Myocyte (in vitro differentiated cells): ENCODE data around the gene HS3ST2. TPM values are rescaled to one million over a fixed set of nuclear protein-coding genes. Genes with fewer than 3 reads are reported as not detected.
A peak's percentile ranks its signal among the peaks of the same experiment; 100 is the strongest.
"Not testable (repeated sequence)": the region's sequence is repeated elsewhere in the genome, so short reads cannot be mapped to it uniquely, and the experiment has no call there.

Experiments
- DNase-seq: peaks from one replicate; pipeline ENCODE4 v3.0.0-alpha.2; 2012; ENCODE audit warnings: low read depth
- total RNA-seq: library from RNA; depleted of rRNA; stranded (reverse); fragments of >200 nt; gene quantifications from 2 replicates; pipeline ENCODE4 v1.2.3, GENCODE V29; 2014

HS3ST2 gene
- total RNA-seq, 1 donor from 2014 or later, result not detected

DNA sequence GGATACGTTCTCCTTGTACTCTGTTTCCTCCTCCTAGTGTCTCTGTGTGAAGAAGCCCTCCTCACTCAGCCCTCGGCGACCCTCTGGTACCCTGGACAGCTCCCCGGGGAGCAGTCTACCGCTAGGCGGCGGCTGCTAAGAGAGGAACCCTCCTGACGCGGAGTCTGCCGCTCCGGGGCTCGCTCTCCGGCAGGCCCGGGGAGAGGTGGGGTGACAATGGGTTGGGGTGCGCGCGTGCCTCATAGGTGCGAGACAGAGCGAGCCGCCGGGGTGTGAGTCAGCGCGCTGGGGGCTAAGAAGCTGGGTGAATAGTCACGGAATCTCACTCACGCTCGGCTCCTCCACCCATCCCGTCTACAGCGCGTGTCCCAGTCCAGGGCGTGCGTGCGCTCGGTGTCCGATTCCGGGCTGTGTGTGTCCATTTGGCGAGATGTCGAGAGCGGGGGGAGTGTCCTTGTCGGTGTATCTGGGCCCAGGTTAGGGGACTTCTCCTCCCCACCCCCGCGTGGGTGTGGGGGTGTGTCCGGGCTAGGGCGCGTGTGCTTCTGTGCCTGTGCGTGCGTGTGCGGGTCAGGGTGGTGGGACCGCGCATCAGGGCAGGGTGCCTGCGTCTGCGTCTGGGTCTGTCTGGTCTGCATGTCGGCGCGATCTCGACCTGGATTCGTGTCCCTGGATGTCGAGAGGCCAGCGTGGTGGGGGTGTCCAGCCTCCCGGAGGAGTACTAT is 577 bp upstream of the HS3ST2 start:
- DNase-seq, result peak; percentile 13

DNA sequence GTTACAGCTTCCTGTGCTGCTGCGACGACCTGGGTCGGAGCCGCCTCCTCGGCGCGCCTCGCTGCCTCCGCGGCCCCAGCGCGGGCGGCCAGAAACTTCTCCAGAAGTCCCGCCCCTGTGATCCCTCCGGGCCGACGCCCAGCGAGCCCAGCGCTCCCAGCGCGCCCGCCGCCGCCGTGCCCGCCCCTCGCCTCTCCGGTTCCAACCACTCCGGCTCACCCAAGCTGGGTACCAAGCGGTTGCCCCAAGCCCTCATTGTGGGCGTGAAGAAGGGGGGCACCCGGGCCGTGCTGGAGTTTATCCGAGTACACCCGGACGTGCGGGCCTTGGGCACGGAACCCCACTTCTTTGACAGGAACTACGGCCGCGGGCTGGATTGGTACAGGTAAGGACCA is 746 bp downstream of the HS3ST2 start:
- no peak for DNase-seq

GRCh38 chr16:22815863-22816262 is 1.9 kb downstream of the HS3ST2 start:
- no peak for DNase-seq

GRCh38 chr16:22816475-22816874 is 2.5 kb downstream of the HS3ST2 start:
- no peak for DNase-seq

GRCh38 chr16:22818736-22819135 is 4.8 kb downstream of the HS3ST2 start:
- not testable (repeated sequence) for DNase-seq

DNA sequence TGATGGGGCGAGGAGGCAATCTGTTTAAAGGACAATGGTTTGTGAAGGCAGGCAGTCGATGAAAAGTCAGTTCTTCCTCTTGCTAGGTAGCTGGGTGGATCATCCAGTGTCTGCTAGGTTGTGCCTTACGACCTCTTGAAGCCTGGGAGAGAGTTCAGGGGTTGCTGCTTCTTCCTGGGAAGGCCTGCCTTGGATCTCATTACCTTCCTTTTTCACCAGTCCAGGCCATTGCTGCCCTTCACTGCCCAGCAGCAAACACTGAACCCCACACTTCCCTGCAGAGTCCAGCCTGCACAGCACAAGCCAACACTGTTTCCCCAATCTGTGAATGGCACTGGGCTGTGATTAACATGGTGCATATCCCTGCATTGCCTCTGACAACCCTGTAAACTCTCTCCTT is 24.7 kb downstream of the HS3ST2 start:
- DNase-seq, result no peak

DNA sequence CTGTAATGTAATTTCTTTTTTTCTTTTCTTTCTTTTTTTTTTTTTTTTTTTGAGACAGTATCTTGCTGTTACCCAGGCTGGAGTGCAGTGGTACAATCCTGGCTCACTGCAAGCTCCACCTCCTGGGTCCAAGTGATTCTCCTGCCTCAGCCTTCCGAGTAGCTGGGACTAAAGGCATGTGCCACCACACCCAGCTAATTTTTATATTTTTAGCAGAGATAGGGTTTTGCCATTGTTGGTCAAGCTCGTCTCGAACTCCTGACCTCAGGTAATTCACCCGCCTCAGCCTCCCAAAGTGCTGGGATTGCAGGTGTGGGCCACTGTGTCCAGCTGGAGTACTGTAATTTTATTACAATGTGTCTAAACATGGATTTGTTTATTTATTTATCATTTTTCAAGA is 28.1 kb downstream of the HS3ST2 start:
- DNase-seq, result not testable (repeated sequence)

DNA sequence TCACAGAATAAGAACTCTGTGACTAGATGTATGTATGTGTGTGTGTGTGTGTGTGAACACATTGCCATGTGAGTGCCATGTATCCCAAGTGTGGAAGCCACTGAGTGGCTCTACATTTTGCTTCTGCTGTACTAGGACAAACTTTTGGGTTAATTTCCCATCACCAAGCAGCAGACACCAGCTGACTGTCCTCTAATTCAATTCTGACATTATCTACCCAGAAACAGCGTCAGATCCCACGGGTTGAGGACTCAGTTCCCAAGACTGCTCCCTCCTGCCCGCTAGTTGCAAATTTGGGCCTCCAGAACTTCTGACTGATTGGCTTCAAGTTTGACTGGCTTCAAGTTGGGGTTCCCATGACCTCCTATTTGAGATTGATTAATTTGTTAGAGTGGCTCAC is 29.2 kb downstream of the HS3ST2 start:
- no peak for DNase-seq

- peak; percentile 2 for DNase-seq
Observed at GRCh38 chr16:22843856-22844255, 29.9 kb downstream of the HS3ST2 start.

GRCh38 chr16:22844416-22844815 is 30.5 kb downstream of the HS3ST2 start:
- DNase-seq, result no peak

DNA sequence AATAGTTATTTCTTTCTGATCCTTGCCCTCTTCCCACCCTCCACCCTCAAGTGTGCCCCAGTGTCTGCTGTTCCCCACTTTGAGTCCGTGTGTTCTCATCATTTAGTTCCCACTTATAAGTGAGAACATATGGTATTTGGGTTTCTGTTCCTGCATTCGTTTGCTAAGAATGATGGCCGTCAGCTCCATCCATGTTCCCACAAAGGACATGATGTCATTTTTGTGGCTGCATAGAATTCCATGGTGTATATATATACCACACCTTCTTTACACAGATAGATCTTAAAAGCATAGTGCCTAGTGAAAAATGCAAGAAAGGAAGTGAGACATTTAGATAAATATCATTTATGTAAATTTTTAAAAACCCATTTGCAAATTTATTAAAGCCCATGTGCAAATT is 33.1 kb downstream of the HS3ST2 start:
- no peak for DNase-seq

GRCh38 chr16:22847690-22848089 is 33.7 kb downstream of the HS3ST2 start:
- no peak for DNase-seq

DNA sequence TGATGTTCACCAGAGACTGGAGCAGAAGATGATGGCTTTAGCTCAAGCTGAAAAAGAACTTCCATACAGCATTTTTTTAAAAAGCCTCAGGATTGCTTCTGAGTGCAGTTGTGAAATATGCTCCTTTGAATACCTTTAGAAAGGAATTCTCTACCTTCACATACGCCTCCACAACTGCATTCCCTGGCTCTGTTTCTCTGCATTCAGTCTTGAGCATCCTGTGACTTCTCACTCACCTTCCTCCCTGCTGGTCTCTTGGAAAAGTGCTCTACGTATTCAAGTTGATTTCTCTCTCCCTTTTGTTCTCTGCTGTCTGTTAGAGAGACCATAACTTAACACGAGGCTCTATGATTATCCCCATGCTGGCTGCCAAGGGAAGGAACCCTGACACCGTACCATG is 34.5 kb downstream of the HS3ST2 start:
- DNase-seq, result no peak

DNA sequence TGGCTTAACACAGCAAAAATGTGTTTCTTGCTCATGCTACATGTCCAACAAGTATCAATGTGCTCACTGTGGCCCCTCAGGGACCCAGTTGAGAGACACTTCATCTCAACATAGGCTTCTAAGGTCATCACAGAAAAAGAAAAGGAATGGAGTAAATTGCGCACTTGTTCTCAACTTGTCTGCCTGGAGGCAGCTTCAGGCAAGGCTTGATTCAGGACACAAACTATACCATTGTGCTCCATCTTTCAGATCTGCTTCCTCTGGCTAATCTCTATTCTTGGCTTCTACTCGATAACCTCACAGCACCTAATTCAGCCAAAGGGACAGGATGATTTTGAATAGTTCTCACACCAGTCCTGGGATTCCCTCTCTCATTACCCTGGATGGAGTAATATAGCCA is 35.6 kb downstream of the HS3ST2 start:
- no peak for DNase-seq

- DNase-seq, result no peak
Observed at GRCh38 chr16:22855231-22855630, 41.3 kb downstream of the HS3ST2 start.

- no peak for DNase-seq
Observed at GRCh38 chr16:22857296-22858025, 43.5 kb downstream of the HS3ST2 start.

DNA sequence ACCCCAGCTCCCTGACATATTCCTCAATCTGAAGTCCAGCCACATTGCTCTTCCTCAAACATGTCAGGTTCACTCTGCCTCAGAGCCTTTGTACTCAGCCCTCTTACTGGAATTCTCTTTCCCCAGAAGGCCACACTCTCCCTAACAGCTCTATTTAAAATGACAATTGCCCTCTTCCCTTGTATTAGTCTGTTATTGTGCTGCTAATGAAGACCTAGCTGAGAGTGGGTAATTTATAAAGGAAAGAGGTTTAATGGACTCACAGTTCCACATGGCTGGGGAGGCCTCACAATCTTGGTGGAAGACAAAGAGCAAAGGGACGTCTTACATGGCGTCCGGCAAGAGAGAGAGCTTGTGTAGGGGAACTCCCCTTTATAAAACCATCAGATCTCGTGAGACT is 46.0 kb downstream of the HS3ST2 start:
- no peak for DNase-seq

DNA sequence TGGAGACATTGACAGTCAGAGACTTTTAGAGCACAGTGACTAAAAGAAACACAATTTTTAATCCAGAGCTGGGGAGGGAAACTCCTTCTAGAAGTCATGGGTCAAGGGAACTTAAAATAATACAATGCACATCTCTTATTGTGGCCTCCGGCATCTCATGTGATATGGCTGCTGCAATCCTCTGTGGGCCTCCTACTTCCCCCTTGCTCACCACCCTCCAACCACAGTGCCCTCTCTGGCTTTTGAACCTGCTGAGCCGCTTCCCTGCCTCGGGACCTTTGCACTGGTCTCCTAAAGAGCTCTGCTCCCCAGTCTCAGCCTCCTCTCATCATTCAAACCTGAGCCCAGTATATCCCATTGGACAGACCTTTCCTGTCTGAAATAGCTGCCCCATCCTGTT is 47.6 kb downstream of the HS3ST2 start:
- DNase-seq, result peak; percentile 2

DNA sequence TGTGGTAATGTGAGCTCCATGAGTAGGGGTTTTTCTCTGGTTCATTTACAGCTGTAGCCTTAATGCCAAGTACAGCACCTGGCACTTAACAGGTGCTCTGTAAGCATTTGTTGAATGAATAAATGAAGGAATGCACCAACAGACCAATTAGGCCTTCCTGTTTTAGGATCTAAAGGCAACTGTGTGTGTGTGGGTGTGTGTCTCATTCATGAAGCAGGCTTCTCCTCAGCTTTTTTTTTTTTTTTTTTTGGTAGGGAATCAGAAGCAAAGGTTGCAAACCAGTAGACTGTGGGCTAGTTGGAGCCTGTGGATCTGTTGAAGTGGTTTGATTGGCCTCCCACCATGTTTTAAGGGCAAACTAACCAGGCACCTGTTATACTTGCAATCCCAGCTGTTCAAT is 48.1 kb downstream of the HS3ST2 start:
- DNase-seq, result peak; percentile 9

DNA sequence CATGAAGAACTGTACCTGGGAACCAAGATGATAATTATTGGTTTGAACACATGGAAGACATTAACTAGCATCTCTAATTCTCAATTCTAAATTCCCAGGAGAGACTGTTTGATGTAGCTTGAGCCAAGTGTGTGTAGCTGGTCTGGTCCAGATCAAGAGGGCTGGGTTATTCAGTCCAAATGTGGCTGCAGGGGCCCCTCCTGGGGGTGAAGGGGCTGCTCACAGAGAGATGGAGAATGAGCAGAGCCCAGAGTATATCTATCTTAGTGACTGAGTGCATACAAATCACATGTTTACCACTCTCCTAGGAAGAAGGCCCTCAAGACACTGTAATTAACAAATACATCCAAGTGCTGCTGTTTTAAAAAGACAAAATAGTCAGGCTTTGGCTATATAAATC is 50.4 kb downstream of the HS3ST2 start:
- DNase-seq, result no peak

GRCh38 chr16:22868593-22869224 is 54.7 kb downstream of the HS3ST2 start:
- no peak for DNase-seq

DNA sequence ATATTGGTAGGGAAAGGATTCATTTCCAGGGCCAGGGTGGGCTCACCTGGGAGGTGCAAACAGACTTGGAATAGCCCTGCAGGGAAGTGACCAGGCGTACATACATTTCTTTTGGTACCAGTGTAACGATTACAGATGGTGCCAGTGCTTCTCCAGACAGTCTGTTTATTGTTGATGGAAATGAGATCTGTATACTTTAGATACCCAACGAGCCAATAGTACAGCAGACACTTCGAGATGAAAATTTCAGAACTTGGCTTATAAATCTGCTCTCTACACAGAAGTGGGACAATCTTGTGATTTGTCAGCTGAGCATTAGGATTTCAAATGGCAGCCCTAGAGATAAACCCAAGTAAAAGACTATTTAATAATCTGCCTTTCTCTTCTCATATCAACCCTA is 57.9 kb downstream of the HS3ST2 start:
- DNase-seq, result no peak

DNA sequence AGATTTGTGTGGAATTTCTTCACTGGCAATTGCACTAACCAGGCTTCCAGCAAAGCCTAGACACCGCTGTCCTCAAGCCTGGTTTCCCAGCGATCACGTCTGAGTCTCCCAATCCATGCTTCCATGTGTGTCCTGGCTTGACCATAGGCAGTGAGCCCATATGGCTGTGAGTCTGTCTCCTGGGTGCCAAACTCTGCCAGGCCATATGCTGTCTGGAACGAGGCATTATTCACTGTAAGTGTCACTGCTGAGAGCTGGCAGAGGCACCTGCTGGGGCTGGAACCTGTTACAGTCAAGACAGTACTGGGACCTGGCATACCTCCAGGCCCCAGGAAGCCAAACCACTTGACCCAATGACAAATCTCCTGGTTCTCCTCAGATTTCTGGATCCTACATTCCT is 60.4 kb downstream of the HS3ST2 start:
- no peak for DNase-seq
